Measurements from ENCODE around the gene SMIM12. TPM values are rescaled to one million over a fixed set of nuclear protein-coding genes. Genes with fewer than 3 reads are reported as not detected.

The SMIM12 gene
- total RNA-seq, 1 donor from 2014 or later = 34.0 TPM

- Histone ChIP-seq H3K27me3 (ENCODE audit: low read depth) (peaks cover 4% of the 10 kb centered on the region), H3K4me1 (peaks cover 18% of the 10 kb centered on the region), H3K9me3 (no peaks in the 10 kb centered on the region), H3K36me3 (no peaks in the 10 kb centered on the region), H3K27ac (no peak overlapping the region), H3K4me3 (no peak overlapping the region)
- intact Hi-C loops (cut with DNase I) = no loop called here
- ATAC-seq = no peak
- no peak for DNase-seq
- no peak for TF ChIP-seq CTCF (IDR thresholded peaks at IDR 0.05)
Measured at GRCh38 chr1:34868230-34869049, 8.9 kb upstream of the SMIM12 start.

- Histone ChIP-seq H3K27me3 (ENCODE audit: low read depth) (no peaks in the 10 kb centered on the region), H3K4me3 (no peak overlapping the region), H3K36me3 (no peaks in the 10 kb centered on the region), H3K4me1 (peaks cover 18% of the 10 kb centered on the region), H3K9me3 (no peaks in the 10 kb centered on the region), H3K27ac (no peak overlapping the region)
- TF ChIP-seq CTCF (IDR thresholded peaks at IDR 0.05) = no peak
- ATAC-seq (peak in 1 of 2 donors; percentile 1), DNase-seq (no peak)
- intact Hi-C loops (cut with DNase I) = no loop called here
Measured at GRCh38 chr1:34867415-34867814, 7.9 kb upstream of the SMIM12 start.

- intact Hi-C loops (cut with DNase I) = no loop called here
Measured at GRCh38 chr1:34866762-34867109, 7.2 kb upstream of the SMIM12 start.

GRCh38 chr1:34865981-34866761, 6.6 kb upstream of the SMIM12 start:
- intact Hi-C loops (cut with DNase I) = no loop called here
- ATAC-seq = peak; percentile 91 to 92
- peak overlapping the region; percentile 83 for H3K4me3 ChIP-seq
- no peaks in the 10 kb centered on the region for H3K27me3 ChIP-seq (ENCODE audit: low read depth)
- peak; percentile 99 for TF ChIP-seq CTCF (IDR thresholded peaks at IDR 0.05)
- H3K27ac ChIP-seq = peak overlapping the region; percentile 86
- no peaks in the 10 kb centered on the region for H3K36me3 ChIP-seq
- H3K9me3 ChIP-seq = no peaks in the 10 kb centered on the region
- peak; percentile 93 for DNase-seq
- H3K4me1 ChIP-seq = peaks cover 18% of the 10 kb centered on the region

More at GRCh38 chr1:34866762-34867109, 7.2 kb upstream of the SMIM12 start:
- Histone ChIP-seq H3K27ac (peak overlapping the region; percentile 86), H3K9me3 (no peaks in the 10 kb centered on the region), H3K4me3 (peak overlapping the region; percentile 83), H3K4me1 (peaks cover 18% of the 10 kb centered on the region), H3K36me3 (no peaks in the 10 kb centered on the region), H3K27me3 (ENCODE audit: low read depth) (no peaks in the 10 kb centered on the region)
- ATAC-seq = no peak
- TF ChIP-seq CTCF (IDR thresholded peaks at IDR 0.05) = no peak
- no peak for DNase-seq

GRCh38 chr1:34865573-34865972, 6.0 kb upstream of the SMIM12 start:
- Histone ChIP-seq H3K27ac (peak overlapping the region; percentile 86), H3K4me1 (peaks cover 18% of the 10 kb centered on the region), H3K9me3 (no peaks in the 10 kb centered on the region), H3K36me3 (no peaks in the 10 kb centered on the region), H3K4me3 (peak overlapping the region; percentile 83), H3K27me3 (ENCODE audit: low read depth) (no peaks in the 10 kb centered on the region)
- peak; percentile 5 to 19 for ATAC-seq
- DNase-seq = no peak
- intact Hi-C loops (cut with DNase I) = no loop called here
- TF ChIP-seq CTCF (IDR thresholded peaks at IDR 0.05) = no peak
